GM10266 (cell line): Measurements from ENCODE around the gene LDB2.

ENCODE experiments used
- DNase-seq: peaks from one replicate; pipeline ENCODE4 v3.0.0; 2012; ENCODE audit errors: extremely low spot score
- CTCF ChIP-seq: IDR thresholded peaks from 2 replicates; pipeline ENCODE4 v1.5.1; 2012; ENCODE audit warnings: mild to moderate bottlenecking, low read depth; ENCODE audit not compliant: control insufficient read depth, insufficient read depth; ENCODE audit errors: missing control alignments

LDB2 gene

GRCh38 chr4:16706251-16706650 is 192.2 kb downstream of the LDB2 start:
- TF ChIP-seq CTCF: no peak
- no peak for DNase-seq

- DNase-seq: no peak
- no peak for TF ChIP-seq CTCF
Measured at GRCh38 chr4:16705341-16705740, 193.1 kb downstream of the LDB2 start.

- no peak for DNase-seq
- no peak for TF ChIP-seq CTCF
Measured at GRCh38 chr4:16704489-16704888, 194.0 kb downstream of the LDB2 start.

GRCh38 chr4:16695896-16696295 is 202.5 kb downstream of the LDB2 start:
- DNase-seq: no peak

GRCh38 chr4:16694884-16695276 is 203.6 kb downstream of the LDB2 start:
- DNase-seq: no peak
- TF ChIP-seq CTCF: no peak

More at GRCh38 chr4:16695896-16696295, 202.5 kb downstream of the LDB2 start:
- TF ChIP-seq CTCF: no peak

GRCh38 chr4:16694173-16694883 is 204.1 kb downstream of the LDB2 start:
- no peak for DNase-seq
- TF ChIP-seq CTCF: no peak

GRCh38 chr4:16693641-16694040 is 204.8 kb downstream of the LDB2 start:
- no peak for TF ChIP-seq CTCF
- no peak for DNase-seq
